Fibroblast of pulmonary artery (primary cell): ENCODE data around the gene YPEL5.
A peak's percentile ranks its signal among the peaks of the same experiment; 100 is the strongest.

Experiments used
- DNase-seq: peaks from one replicate; pipeline ENCODE4 v3.0.0-alpha.2; 2010; ENCODE audit warnings: low read depth
- H3K4me3 ChIP-seq: replicated peaks from 2 replicates; pipeline ENCODE4 v1.5.1; 2011; ENCODE audit warnings: low read depth, mild to moderate bottlenecking, control low read depth, low read length, moderate library complexity
- TF ChIP-seq, protein P1 (sequence below): IDR thresholded peaks from 2 replicates; pipeline ENCODE4 v1.5.1; 2011; ENCODE audit warnings: mild to moderate bottlenecking, control low read depth, low read length, inconsistent platforms; ENCODE audit errors: missing control alignments

The YPEL5 gene

DNA sequence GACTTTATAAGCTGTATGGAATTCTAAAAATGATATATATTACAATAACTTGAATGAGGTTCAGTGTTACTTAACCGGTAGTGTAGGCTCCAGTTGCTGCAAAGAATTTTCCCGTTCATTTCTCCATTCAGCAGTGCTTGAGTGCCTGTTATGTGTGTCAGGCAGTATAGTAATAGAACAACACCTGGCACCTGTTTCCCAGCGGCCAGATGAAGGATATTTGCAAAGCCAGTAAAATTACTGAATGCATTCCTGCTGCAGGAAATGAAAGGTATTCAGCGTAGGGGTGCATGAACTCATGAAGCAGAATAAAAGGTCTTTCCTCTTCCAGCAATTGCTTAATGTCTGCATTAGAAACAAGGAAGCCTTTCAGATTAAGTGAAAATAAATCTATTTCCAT, 18.8 kb downstream of the YPEL5 start:
- TF ChIP-seq, protein P1, sequence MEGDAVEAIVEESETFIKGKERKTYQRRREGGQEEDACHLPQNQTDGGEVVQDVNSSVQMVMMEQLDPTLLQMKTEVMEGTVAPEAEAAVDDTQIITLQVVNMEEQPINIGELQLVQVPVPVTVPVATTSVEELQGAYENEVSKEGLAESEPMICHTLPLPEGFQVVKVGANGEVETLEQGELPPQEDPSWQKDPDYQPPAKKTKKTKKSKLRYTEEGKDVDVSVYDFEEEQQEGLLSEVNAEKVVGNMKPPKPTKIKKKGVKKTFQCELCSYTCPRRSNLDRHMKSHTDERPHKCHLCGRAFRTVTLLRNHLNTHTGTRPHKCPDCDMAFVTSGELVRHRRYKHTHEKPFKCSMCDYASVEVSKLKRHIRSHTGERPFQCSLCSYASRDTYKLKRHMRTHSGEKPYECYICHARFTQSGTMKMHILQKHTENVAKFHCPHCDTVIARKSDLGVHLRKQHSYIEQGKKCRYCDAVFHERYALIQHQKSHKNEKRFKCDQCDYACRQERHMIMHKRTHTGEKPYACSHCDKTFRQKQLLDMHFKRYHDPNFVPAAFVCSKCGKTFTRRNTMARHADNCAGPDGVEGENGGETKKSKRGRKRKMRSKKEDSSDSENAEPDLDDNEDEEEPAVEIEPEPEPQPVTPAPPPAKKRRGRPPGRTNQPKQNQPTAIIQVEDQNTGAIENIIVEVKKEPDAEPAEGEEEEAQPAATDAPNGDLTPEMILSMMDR: no peak
- no peak overlapping the region for H3K4me3 ChIP-seq
- DNase-seq: no peak

DNA sequence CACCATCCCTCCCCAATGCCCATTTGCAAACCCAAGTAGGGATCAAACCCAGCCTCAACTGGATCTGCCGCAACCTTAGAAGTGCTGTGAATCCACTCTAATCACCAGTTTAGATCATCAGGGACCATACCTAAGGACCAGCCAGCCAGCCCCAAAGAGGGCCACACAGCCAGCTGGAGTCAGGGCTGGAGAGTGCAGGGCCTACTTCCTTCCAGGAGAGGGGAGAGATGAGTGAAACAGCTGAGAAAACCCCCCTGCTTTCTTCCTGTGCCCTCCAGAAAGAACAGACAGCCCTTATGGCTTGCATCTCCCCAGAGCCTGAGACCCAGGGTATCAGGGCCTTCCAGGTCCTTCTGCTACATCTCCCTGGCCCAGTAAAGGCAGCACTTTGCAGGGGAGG, 25.8 kb downstream of the YPEL5 start:
- H3K4me3 ChIP-seq: no peak overlapping the region
- no peak for DNase-seq
- TF ChIP-seq, protein P1: no peak

DNA sequence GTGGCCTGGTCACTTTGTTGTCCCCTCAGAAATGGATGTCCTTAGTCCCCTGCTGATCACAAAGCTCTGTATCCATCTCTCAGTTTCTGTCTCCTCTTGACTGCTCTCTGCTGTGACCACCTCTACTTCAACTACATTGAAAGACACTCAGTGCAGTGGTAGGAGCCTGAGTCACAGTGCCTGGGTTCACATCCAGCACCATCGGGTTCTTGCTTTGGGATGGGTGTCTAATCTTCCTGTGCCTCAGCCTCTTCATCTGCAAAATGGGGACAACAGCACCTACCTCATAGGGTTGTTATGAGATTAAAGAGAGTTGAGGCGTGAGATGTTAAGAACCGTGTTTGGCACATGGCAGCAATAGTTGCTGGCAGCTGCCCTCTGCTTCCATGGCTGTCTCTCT, 30.6 kb downstream of the YPEL5 start:
- H3K4me3 ChIP-seq: no peak overlapping the region
- no peak for DNase-seq
- TF ChIP-seq, protein P1: no peak

DNA sequence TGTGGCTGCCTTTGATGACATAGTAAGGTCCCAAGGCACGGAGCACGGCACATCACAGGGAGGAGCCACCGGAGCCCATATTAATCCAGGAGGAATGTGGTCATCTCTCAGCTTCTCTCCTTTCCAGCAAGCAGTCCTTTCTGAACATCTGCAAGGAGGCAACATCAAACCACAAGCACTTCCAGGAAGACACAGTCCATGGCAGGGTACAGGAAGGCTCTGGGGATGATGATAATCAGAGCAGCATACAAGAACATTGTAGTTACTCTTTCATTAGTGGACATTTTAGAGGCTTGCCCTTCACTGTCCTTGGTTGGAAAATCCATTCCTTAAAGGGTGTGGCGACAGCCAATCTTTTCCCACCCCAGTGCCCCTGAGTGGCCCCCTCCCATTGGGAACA, 31.1 kb downstream of the YPEL5 start:
- no peak overlapping the region for H3K4me3 ChIP-seq
- DNase-seq: no peak
- TF ChIP-seq, protein P1: no peak

DNA sequence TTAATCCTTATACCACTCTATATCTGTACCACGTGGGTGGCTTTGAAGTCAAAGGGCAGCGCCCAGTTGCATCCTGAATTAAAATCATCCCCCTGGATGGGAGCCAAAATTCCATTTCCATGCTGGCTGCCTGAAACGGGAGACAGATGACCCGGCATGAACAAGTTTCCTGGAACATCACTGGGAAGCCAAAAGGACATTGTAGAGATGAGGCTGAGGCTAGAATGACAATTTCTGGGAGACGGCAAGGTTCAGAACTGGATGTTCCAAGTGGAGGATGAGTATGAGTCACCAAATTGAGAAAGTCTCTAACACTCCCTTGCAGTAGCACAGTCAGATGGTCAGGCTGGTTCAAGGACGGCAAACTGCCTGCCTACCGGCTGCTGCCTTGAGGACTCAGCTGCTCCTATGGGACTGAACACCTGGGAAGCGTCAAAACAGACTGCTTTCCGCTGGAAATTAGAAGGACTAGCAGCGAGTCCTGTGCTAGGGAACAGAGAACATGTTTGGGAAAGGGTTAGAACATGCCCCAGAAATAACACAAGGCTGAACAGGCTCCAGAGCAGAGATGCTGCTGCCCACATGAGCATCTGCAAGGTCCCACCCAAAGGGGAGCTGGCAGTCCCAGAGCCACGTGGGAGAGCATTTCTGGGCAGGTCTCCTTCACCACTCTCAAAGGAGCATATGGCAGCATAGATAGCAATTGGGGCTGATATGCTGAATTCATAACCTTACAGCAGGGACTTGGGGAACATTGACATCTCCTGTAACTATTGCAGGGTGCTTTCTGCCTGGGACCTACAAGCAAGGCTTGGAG, 32.0 kb downstream of the YPEL5 start:
- TF ChIP-seq, protein P1: no peak
- no peak overlapping the region for H3K4me3 ChIP-seq
- DNase-seq: peak; percentile 62

DNA sequence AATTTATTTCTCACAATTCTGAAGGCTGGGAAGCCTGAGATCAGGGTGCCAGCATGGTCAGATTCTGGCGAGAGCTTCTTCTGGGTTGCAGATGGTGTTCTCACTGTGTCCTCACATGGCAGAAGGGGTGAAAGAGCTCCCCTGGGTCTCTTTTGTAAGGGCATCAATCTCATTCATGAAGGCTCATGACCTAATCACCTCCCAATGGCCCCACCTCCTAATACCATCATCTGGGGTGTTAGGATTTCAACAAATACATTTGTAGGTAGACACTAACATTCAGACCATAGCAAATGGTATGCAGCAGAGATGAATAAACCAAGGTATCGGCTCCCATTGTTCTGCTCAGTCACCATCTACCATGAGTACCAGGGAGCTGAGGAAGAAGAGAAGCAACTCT, 32.7 kb downstream of the YPEL5 start:
- H3K4me3 ChIP-seq: no peak overlapping the region
- TF ChIP-seq, protein P1: no peak
- DNase-seq: no peak

DNA sequence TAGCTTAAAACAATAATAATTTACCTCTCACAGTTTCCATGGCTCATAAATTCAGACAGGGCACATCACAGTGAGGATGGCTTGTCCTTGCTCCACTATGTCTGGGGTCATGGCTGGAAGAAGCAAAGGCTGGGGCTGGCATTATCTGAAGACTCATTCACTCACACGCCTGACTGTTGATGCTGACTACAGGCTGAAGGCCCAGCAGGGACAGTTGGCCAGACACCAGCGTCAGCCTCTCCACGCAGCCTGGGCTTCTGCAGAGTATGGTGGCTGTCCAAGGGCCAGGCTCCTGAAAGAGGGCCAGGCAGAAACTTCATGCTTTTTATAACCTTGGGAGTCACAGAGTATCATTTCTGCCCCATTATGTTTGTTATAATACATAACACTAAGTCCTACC, 33.4 kb downstream of the YPEL5 start:
- no peak for DNase-seq
- TF ChIP-seq, protein P1: no peak
- no peak overlapping the region for H3K4me3 ChIP-seq
